ENCODE results near the gene NCS1.
"Not testable (repeated sequence)": the region's sequence is repeated elsewhere in the genome, so short reads cannot be mapped to it uniquely, and the experiment has no call there.

Gene NCS1

DNA sequence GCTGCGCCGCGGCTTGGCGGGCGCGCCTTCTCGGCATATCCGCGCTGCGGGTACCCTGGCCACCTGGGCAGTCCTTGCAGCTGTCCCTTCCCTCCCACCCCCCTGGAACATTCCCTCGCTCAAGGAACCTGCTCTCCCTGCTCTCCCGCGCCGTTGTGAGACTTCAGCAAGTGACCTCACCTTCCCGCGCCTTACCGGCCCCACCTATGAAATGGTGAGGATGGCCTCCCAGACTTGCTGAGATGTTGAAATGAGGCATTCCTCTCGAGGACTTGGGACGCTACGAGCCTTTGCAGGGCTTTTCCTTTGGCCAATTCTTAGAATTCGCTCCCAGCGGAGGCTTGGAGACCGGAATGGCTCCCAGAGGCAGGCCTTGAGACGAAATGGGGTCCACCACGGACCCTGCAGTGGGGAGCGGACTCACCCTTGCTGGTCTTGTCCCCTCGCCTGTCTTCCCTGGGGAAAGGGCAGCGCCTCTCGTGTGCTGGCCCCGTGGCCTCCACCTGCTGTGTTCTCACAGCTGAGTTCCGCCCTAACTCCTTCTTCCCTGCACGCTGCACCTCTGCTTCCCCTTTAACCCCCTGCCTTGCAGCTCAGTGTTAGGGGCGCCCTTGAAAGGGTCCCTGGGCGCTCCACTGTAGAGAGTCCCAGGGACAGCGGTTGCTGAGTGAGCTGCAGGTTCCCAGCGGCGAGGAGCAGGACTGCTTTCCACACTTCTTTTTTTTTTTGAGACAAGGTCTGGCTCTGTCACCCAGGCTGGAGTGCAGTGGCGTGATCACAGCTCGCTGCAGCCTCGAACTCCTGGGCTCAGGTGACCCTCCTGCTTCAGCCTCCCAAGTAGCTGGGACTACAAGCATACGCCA, 94.3 kb downstream of the NCS1 start:
- DNase-seq, result no peak

DNA sequence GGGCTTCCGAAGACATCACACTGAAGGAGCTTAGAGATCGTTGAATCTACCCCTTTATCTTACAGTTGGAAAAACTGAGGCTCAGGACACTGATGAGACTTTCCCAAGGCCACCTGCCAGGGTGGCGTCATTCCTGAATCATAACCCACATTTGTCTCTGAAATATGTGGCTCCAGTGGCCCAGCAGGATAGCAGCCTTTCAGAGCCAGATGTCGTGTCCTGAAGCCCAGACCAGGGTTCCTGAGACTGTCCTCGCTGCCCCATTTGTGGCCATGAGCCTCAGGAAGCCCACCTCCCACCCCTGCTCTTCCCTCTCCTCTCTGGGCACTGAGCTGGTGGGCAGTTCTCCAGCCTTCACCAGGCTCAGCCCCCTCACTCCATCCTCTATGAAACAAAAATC, 95.7 kb downstream of the NCS1 start:
- DNase-seq, result no peak

DNA sequence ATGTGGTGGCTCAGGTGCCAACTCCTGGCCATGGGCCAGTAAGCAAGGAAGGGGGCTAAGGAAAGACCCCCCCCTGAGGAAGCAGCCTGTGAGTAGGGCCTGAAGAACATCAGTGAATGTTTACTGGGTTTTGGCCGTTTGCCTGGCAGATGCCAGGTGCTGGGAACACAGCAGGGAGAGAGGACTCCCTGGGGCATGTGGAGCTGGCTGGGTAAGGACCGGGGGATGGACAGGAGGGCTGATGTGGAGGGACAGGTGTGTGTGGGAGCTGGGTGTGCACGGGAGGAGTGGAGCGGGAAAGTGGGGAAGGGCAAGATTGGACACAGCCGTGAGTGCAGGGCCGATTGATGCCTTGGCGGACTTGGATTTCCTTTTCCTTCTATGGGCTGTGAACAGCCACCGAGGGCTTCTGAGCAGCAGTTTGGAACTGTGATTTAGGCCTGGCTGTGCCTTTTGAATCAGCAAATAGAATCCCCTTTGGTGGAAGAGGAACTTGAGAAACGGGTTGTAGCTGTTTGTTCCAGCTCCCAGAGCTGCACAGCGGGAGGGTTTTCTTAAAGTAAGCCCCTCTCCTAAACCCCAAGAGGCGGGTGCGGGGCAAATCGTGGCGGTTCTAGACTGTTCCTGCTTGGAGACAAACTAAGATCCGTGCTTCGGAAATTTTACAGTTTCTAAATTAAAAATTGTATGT, 96.5 kb downstream of the NCS1 start:
- DNase-seq, result peak; percentile 62

DNA sequence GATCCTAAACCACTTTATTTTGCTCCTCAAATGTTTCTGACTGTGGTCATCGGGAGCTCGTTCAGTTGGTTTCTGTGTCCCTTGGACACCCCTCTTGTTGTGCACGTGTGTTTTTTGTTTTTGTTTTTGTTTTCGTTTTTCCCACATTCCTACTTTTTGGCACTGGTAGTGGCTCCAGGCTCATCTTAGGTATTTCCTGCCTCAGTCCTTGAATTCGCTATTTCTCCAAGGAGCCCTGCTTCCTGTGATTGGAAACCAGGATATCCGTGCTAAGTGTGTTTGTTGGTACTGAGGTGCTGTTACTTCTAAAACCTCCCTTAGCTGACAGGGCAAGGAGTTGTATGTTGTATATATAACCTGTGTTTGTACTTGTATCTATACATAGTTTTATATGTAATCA, 99.3 kb downstream of the NCS1 start:
- no peak for DNase-seq

DNA sequence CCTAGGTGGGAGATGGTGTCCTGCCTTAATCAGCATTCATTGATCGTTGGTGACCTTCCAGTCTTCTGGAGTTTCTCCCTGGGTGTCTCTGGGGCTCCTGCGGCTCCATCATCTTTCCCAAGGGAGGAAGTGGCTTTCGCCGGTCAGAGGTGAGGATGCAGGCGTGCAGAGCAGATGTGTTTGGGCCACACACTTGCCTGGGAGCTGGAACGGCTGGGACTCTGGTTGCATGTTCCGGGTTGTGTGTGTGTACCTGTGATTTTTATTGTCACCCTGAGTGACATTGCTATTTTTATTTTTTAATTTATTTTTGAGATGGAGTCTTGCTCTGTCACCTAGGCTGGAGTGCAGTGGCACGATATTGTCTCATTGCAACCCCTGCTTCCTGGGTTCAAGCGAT, 103.0 kb downstream of the NCS1 start:
- no peak for DNase-seq

DNA sequence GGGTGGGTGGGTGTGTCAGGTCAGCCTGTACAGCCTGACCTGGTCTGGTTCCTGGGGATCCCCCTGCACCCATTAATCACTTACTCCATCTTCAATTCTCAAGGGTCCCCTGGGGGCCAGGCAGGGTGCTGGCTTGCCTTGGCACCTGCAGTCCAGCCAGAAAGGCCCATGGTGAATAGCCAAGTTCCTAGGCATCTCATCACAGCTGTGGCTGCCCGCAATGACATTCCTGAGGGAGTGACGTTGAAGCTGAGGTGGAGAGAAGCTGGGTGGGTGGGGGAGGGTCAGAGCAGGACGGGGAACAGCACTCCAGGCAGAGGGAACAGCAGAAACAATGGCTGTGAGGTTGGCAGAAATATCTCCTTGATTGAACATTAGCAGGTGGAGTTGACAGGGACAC, 103.9 kb downstream of the NCS1 start:
- no peak for DNase-seq

DNA sequence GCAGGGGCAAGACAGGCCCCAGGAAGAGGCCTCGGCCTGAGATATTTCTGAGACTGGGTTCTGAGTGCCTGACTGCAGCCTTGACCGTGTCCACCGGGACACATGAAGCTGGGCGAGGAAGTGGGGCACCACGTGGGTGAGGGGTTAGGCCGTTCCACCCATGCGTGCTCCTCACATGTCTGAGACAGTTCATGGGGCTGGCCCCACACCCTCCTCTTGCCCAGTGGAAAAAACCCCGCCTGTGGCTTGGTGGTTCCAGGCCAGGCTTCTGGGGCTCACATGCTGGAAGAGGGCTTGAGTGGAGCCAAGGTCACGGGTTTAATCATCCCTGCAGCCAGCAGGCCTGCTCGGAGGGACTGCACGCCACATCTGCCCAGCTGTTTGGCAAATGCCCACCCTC, 104.8 kb downstream of the NCS1 start:
- DNase-seq, result no peak

DNA sequence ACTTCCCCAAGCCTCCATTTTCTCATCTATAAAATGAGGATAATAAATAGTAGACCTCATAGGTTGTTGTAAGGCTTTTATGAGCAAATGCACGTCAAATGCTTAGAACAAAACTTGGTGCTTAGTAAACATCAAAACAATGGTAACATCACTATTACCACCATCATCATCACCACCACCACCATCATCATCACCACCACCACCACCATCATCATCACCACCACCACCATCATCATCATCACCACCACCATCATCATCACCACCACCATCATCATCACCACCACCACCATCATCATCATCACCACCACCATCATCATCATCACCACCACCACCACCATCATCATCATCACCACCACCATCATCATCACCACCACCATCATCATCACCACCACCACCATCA, 105.3 kb downstream of the NCS1 start:
- not testable (repeated sequence) for DNase-seq

DNA sequence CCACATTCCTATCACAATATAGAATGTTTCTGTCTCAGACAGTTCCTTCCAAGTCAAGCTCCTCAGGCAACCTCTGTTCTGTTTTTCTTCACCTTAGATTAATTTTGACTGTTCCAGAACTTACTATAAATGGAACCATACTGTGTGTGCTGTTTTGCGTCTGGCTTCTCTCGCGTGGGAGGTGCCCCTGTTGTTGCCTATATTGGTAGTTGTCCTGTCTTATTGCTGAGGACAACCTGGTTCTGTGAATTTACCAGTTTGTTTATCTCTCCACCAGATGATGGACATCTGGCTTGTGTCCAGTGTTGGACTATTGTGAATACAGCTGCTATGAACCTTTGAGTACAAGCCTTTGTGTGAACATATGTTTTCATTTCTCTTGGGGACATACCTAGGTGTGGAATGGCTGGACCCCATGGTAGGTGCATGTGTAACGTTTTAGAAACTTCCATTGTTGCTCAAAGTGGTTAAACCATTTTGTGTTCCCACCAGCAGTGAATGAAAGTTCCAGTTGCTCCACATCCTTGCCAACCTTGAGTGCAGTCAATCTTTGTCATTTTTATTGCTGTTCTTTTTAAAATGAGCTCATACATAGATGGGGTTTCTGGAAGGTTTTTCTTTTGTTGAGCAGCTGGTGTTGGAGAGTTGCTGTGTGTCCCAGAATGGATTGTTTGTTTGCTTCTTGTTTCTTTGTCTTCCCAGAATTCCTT, 111.5 kb downstream of the NCS1 start:
- DNase-seq, result no peak

DNA sequence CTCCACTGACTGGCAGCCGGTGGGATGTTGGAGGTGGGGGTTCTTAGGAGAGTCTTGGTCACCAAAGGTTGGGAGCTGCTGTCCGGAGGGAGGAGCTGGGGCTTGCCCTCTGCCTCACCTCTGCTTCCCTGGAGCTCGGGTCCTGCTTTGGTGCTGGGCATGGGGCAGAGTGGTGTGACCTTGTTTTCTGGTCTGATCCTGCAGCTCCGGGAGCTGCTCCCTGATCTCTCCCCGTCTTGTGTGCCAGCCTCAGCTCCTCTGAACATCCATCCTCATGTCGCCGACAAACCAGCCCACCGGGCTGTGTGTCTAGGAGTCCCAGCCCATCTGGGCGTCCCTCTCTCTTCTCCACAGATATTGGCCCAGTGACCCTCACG, 112.0 kb downstream of the NCS1 start:
- no peak for DNase-seq

DNA sequence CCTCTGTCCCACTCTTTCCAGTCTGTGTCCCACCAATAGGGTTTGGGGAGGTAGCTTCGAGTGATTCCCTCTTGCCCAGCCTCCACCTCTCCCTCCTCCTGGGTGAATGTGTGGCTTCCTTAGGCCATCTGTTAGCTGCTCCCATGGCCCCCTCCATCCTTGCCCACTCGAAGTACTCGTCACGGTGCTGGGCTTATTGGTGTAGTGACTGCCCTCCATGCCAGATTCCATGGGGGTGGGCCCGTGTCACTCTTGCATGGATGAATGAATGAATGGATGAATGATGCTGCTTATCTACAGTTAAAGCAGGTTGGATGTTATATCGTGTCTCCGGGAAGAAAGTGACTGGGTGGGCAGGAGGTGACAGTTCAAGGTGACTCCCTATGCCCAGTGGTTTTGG, 112.5 kb downstream of the NCS1 start:
- DNase-seq, result no peak

DNA sequence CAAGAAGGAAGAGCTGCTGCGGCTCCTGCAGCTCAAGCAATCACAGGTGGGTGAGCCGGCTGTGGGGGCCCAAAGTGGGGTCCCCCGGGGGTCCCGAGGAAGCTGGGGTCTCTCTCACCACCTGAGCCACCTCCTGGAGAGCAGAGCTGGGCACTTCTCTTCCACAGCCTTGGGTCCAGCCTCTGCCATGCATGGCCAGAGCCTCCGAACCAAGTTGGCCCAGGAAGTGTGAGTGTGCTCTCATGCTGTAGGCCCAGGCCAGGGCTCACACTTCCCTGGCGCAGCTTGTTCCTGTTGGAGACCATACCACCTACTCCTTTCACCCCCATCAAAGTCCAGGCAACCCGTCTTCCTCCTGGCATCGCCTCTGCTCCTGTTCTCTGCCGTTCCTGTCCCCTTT, 113.1 kb downstream of the NCS1 start:
- no peak for DNase-seq

DNA sequence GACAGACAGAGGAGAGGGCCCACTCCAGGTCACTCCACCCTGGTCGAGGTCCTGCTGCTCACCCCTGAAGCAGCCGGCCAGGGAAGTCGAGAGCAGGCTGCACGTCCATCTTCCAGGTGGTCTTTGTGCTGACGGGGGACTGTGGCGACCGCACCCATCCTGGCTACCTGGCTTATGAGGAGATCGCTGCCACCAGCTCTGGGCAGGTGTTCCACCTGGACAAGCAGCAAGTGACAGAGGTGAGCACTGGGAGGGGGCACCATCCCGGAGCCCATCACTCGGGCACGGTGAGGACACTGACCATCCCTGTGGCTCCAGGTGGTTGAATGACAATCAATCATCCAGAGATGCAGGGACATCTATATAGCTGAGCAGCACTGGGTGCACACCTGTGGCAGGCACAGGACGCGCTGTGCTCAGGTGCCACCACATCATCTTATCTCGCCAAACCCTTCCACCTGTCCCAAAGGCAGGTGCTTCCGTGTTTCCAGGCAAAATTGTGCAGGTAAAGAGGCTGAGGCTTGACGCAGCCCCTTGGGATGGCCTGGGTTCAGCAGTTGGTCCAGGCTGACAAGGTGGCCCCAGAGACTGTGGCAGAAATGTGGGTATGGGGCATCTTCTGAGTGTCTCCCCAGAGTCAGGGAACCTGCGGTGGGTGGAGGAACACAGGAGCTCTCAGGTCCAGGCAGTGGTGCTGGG, 114.0 kb downstream of the NCS1 start:
- no peak for DNase-seq

Data from suppressor macrophage treated with lipopolysaccharide for 4 hours (primary cell).